DND-41 (cell line): Measurements from ENCODE around the gene EGFLAM.

Experiments
- ATAC-seq: fragments of 200-7000 bp; cut with Tn5 transposase; 3 replicates; pipeline ENCODE4 v1.9.1; 2021; ENCODE audit warnings: low read depth; ENCODE audit not compliant: insufficient read depth
- DNase-seq: peaks from one replicate; pipeline ENCODE4 v3.0.0-alpha.2; 2020
- H2AFZ ChIP-seq: 2 replicates; pipeline ENCODE4 v1.6.0; 2012; ENCODE audit warnings: low read depth, low read length
- H3K27ac ChIP-seq: 2 replicates; pipeline ENCODE4 v1.5.1; 2012; ENCODE audit warnings: low read length, inconsistent platforms
- H3K27me3 ChIP-seq: fragments of 200-600 bp; sonication (generic); 2 replicates; pipeline ENCODE4 v1.6.0; 2012; ENCODE audit warnings: low read length, mild to moderate bottlenecking, inconsistent platforms; ENCODE audit not compliant: insufficient read depth, poor library complexity
- H3K36me3 ChIP-seq: 2 replicates; pipeline ENCODE4 v1.5.1; 2012; ENCODE audit warnings: low read length, inconsistent platforms; ENCODE audit not compliant: insufficient read depth
- H3K4me1 ChIP-seq: 2 replicates; pipeline ENCODE4 v1.5.1; 2012; ENCODE audit warnings: mild to moderate bottlenecking, low read length; ENCODE audit not compliant: insufficient read depth
- H3K4me2 ChIP-seq: 2 replicates; pipeline ENCODE4 v1.6.0; 2012; ENCODE audit warnings: mild to moderate bottlenecking, moderate library complexity, low read length, inconsistent platforms; ENCODE audit not compliant: insufficient read depth
- H3K4me3 ChIP-seq, 2 experiments: fragments of 200-600 bp in 1 of 2; shearing (Covaris generic) in 1 of 2; 2 replicates each; pipeline ENCODE4 v1.5.1; 2012 to 2016; ENCODE audit warnings: inconsistent platforms in 2 of 2, low read length in 2 of 2, mild to moderate bottlenecking in 2 of 2, low read depth in 1 of 2, moderate library complexity in 1 of 2
- H3K79me2 ChIP-seq: 2 replicates; pipeline ENCODE4 v1.6.0; 2012; ENCODE audit warnings: low read length, inconsistent platforms; ENCODE audit not compliant: insufficient read depth
- H3K9ac ChIP-seq: 2 replicates; pipeline ENCODE4 v1.6.0; 2012; ENCODE audit warnings: low read depth, mild to moderate bottlenecking, inconsistent platforms, low read length, moderate library complexity
- H3K9me3 ChIP-seq: 2 replicates; pipeline ENCODE4 v1.5.1; 2012; ENCODE audit warnings: low read length, moderate library complexity, mild to moderate bottlenecking, inconsistent platforms; ENCODE audit not compliant: insufficient read depth, severe bottlenecking
- H4K20me1 ChIP-seq: 2 replicates; pipeline ENCODE4 v1.6.0; 2012; ENCODE audit warnings: low read length; ENCODE audit not compliant: insufficient read depth
- EZH2 ChIP-seq: IDR thresholded peaks from 3 replicates; pipeline ENCODE4 v1.6.1; 2012; ENCODE audit warnings: borderline replicate concordance, low read depth, mild to moderate bottlenecking, moderate library complexity, low read length, inconsistent platforms; ENCODE audit not compliant: severe bottlenecking
- TF ChIP-seq, protein P1 (sequence below): IDR thresholded peaks from 2 replicates; pipeline ENCODE4 v1.5.1; 2012; ENCODE audit warnings: borderline replicate concordance, low read length, moderate library complexity, mild to moderate bottlenecking; ENCODE audit not compliant: poor library complexity, severe bottlenecking; ENCODE audit errors: extremely low read depth

The EGFLAM gene

DNA sequence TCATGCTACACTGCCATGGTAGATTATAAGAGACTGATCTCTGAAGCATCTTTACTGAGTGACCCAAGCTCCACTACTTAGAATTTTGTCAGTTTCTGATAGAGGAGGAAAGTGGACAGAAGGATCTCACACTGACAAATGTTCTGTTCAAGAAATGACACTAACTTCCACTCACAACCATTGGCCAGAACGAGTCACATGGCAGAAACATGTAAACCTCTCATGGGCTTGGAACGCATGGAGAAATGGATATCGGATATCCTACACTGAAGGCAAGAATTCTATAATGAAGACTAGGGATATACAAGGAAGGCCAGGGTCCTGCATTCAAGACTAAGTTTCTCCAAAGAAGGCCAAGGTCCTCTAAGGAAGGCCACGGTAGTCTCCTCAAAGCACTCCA lies 31.1 kb downstream of the EGFLAM start:
- peaks cover 2% of the 10 kb centered on the region for H3K27me3 ChIP-seq
- no peak for ATAC-seq
- no peak for TF ChIP-seq EZH2
- TF ChIP-seq, protein P1, sequence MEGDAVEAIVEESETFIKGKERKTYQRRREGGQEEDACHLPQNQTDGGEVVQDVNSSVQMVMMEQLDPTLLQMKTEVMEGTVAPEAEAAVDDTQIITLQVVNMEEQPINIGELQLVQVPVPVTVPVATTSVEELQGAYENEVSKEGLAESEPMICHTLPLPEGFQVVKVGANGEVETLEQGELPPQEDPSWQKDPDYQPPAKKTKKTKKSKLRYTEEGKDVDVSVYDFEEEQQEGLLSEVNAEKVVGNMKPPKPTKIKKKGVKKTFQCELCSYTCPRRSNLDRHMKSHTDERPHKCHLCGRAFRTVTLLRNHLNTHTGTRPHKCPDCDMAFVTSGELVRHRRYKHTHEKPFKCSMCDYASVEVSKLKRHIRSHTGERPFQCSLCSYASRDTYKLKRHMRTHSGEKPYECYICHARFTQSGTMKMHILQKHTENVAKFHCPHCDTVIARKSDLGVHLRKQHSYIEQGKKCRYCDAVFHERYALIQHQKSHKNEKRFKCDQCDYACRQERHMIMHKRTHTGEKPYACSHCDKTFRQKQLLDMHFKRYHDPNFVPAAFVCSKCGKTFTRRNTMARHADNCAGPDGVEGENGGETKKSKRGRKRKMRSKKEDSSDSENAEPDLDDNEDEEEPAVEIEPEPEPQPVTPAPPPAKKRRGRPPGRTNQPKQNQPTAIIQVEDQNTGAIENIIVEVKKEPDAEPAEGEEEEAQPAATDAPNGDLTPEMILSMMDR = no peak

DNA sequence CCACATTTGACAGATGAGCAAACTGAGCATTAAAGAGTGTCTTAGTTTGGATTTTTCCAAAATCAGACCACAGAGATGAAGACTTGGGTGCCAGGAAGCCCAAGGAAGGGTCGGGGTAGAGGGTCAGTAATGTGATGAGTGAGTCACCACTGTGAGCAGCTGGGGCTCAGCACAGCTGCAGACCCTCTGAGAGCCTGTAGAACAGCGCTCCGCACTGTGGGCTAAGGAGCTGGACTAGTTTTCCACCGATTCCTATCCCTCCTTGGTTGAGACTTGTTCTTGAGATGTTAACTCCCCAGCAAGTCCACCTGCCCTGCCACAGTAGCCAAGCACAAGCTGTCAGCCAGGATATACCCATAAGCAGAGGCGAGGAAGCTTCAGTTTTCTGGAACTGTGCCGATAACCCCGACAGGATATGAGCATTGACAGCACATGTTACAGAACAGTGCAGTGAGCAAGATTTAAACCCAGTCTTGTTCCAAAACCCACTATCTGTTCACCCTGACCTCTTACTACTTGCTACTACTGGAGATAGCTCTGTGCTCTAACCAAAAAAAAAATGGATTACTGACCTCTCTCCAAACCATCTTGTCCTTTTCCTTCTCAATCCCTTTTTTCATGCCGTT lies 31.8 kb downstream of the EGFLAM start:
- Histone ChIP-seq H3K4me2 (no peak overlapping the region), H2AFZ (no peak overlapping the region)

More for the DNA sequence above, 31.1 kb downstream of the EGFLAM start:
- H3K9me3 ChIP-seq = no peaks in the 10 kb centered on the region
- no peak overlapping the region for H2AFZ ChIP-seq
- H3K36me3 ChIP-seq = no peaks in the 10 kb centered on the region
- H3K4me2 ChIP-seq = no peak overlapping the region
- DNase-seq = no peak
- H3K4me3 ChIP-seq = no peak overlapping the region
- H3K79me2 ChIP-seq = no peaks in the 10 kb centered on the region
- no peaks in the 10 kb centered on the region for H4K20me1 ChIP-seq
- no peaks in the 10 kb centered on the region for H3K4me1 ChIP-seq
- H3K27ac ChIP-seq = no peak overlapping the region
- H3K9ac ChIP-seq = no peak overlapping the region

DNA sequence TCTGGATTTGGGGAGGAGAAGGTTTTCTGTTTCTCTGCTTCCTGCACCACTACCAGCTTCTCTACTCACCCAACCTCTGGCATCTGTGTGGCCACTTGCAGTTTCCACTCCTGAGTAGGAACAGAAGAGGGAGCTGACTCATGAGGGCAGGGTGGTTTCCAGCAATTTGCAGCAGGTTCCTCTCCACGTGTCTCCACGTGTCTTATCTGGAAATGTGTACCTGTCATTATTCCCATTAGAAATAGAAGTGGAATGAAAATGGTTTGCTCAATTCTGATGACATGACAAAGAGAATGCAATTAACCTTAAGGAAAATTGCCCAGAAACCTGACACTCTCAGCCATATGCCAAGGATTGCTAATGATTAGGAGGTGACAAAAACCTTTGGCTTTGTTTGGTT lies 33.0 kb downstream of the EGFLAM start:
- Histone ChIP-seq H2AFZ (no peak overlapping the region), H4K20me1 (no peaks in the 10 kb centered on the region), H3K9me3 (no peaks in the 10 kb centered on the region), H3K4me1 (no peaks in the 10 kb centered on the region), H3K79me2 (no peaks in the 10 kb centered on the region), H3K9ac (no peak overlapping the region), H3K27ac (no peak overlapping the region), H3K27me3 (no peaks in the 10 kb centered on the region), H3K4me3 (no peak overlapping the region), H3K4me2 (no peak overlapping the region), H3K36me3 (no peaks in the 10 kb centered on the region)
- DNase-seq (no peak), ATAC-seq (no peak)
- TF ChIP-seq EZH2 = no peak
- TF ChIP-seq, protein P1 = no peak

More for the DNA sequence above, 31.8 kb downstream of the EGFLAM start:
- DNase-seq (no peak), ATAC-seq (no peak)
- Histone ChIP-seq H3K9ac (no peak overlapping the region), H4K20me1 (no peaks in the 10 kb centered on the region), H3K79me2 (no peaks in the 10 kb centered on the region), H3K4me3 (no peak overlapping the region), H3K27me3 (peaks cover 2% of the 10 kb centered on the region), H3K9me3 (no peaks in the 10 kb centered on the region), H3K36me3 (no peaks in the 10 kb centered on the region), H3K4me1 (no peaks in the 10 kb centered on the region), H3K27ac (no peak overlapping the region)
- no peak for TF ChIP-seq EZH2
- TF ChIP-seq, protein P1 = no peak

DNA sequence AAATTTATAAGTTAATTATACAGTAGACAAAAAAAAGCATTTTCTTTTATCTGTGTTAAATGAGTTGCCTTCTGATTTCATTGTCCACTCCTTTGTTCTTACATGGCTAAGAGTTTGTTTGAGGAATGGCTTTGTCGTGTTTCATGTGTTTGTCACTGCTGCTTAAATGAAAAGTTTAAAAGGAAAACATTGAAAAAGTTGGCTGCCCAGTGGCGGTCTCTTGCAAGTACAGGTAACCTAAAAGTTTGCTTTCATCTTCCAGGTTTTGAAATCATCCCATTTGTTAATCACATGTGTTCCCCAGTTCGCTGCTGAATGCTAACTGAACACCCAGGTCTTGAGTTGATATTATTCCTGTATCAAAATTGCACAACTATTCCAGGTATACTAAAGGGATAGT lies 33.9 kb downstream of the EGFLAM start:
- Histone ChIP-seq H4K20me1 (no peaks in the 10 kb centered on the region), H3K9me3 (no peaks in the 10 kb centered on the region), H3K36me3 (no peaks in the 10 kb centered on the region), H2AFZ (no peak overlapping the region), H3K79me2 (no peaks in the 10 kb centered on the region), H3K4me2 (no peak overlapping the region), H3K4me1 (no peaks in the 10 kb centered on the region), H3K27ac (no peak overlapping the region), H3K9ac (no peak overlapping the region), H3K27me3 (no peaks in the 10 kb centered on the region), H3K4me3 (no peak overlapping the region)
- ATAC-seq (no peak), DNase-seq (no peak)
- TF ChIP-seq, protein P1 = no peak
- TF ChIP-seq EZH2 = no peak
